Endothelial cell of umbilical vein (primary cell): ENCODE results near the gene CIB2. TPM values are rescaled to one million over a fixed set of nuclear protein-coding genes. Genes with fewer than 3 reads are reported as not detected.

Experiments
- BruUV-seq: library from RNA; stranded (reverse); fragments of 400-500 nt; replicated peaks from 2 replicates; lab custom pipeline; 2021; lab: Mats Ljungman, UMichigan
- CTCF ChIA-PET: fragments of 300-600, 350-600 bp; sonication (Branson Sonifier 250); formaldehyde crosslinking; loops from one replicate; lab custom pipeline; 2021; ENCODE audit warnings: antibody characterized with exemption, inconsistent platforms; lab: Charles Lee
- POLR2A ChIA-PET: fragments of 300-600, 350-600 bp; sonication (Branson Sonifier 250); formaldehyde crosslinking; loops from one replicate; lab custom pipeline; 2021; ENCODE audit warnings: antibody characterized with exemption, inconsistent platforms; lab: Charles Lee
- DNase-seq: peaks from one replicate; pipeline ENCODE4 v3.0.0-alpha.2; 2011; ENCODE audit warnings: low read depth, low spot score
- FAIRE-seq: peaks from 2 replicates; lab custom pipeline; 2011; peaks lifted over from hg19 to GRCh38; lab: Jason Lieb, UNC
- H2AFZ ChIP-seq: 2 replicates; pipeline ENCODE4 v1.6.0; 2012; ENCODE audit warnings: low read depth, low read length, control low read depth, inconsistent platforms
- H3K27ac ChIP-seq: 2 replicates; pipeline ENCODE4 v1.5.1; 2011; ENCODE audit warnings: low read depth, mild to moderate bottlenecking, control low read depth, low read length, moderate library complexity; ENCODE audit not compliant: insufficient read depth
- H3K27me3 ChIP-seq, 2 experiments: 2 replicates each; pipeline versions ENCODE4 v1.6.0 to v1.6.1; 2011; ENCODE audit warnings: low read length in 2 of 2, mixed read lengths in 1 of 2; ENCODE audit not compliant: control insufficient read depth in 2 of 2, insufficient read depth in 2 of 2
- H3K36me3 ChIP-seq, 2 experiments: 2 replicates in 1 of 2; 3 replicates in 1 of 2; pipeline ENCODE4 v1.5.1; 2011; ENCODE audit warnings: low read length in 2 of 2, mild to moderate bottlenecking in 1 of 2, moderate library complexity in 1 of 2; ENCODE audit not compliant: control insufficient read depth in 2 of 2, insufficient read depth in 2 of 2; ENCODE audit errors: extremely low read depth in 1 of 2
- H3K4me1 ChIP-seq: 3 replicates; pipeline ENCODE4 v1.5.1; 2011; ENCODE audit warnings: mild to moderate bottlenecking, low read length; ENCODE audit not compliant: control insufficient read depth, insufficient read depth; ENCODE audit errors: extremely low read depth
- H3K4me2 ChIP-seq: 2 replicates; pipeline ENCODE4 v1.6.1; 2011; ENCODE audit warnings: low read length, control low read depth, mixed read lengths; ENCODE audit not compliant: insufficient read depth
- H3K4me3 ChIP-seq, 3 experiments: fragments of 200-600 bp in 1 of 3; sonication (generic), shearing (Covaris generic) in 1 of 3; replicated peaks in 1 of 3; 2 replicates each; pipeline ENCODE4 v1.5.1; 2011 to 2016; ENCODE audit warnings: control low read depth in 3 of 3, low read length in 3 of 3, mild to moderate bottlenecking in 2 of 3, inconsistent platforms in 1 of 3, low read depth in 1 of 3, moderate library complexity in 1 of 3; ENCODE audit not compliant: insufficient read depth in 1 of 3
- H3K79me2 ChIP-seq: 2 replicates; pipeline ENCODE4 v1.6.0; 2012; ENCODE audit warnings: low read length, inconsistent platforms; ENCODE audit not compliant: control insufficient read depth, insufficient read depth
- H3K9ac ChIP-seq: replicated peaks from 2 replicates; pipeline ENCODE3; 2011; ENCODE audit warnings: low read length, control low read depth; ENCODE audit not compliant: insufficient read depth; ENCODE audit errors: extremely low read depth
- H3K9me1 ChIP-seq: replicated peaks from 3 replicates; pipeline ENCODE4 v1.6.0; 2011; ENCODE audit warnings: mild to moderate bottlenecking, low read length; ENCODE audit not compliant: control insufficient read depth, insufficient read depth; ENCODE audit errors: extremely low read depth
- H3K9me3 ChIP-seq: replicated peaks from 2 replicates; pipeline ENCODE4 v1.5.1; 2012; ENCODE audit warnings: low read length, inconsistent platforms; ENCODE audit not compliant: control insufficient read depth, insufficient read depth
- H4K20me1 ChIP-seq: replicated peaks from 2 replicates; pipeline ENCODE3; 2011; ENCODE audit warnings: mild to moderate bottlenecking, low read length; ENCODE audit not compliant: control insufficient read depth, insufficient read depth; ENCODE audit errors: extremely low read depth
- EZH2 ChIP-seq: IDR thresholded peaks from 2 replicates; pipeline ENCODE4 v1.6.1; 2012; ENCODE audit warnings: borderline replicate concordance, low read depth, mild to moderate bottlenecking, moderate library complexity, low read length, inconsistent platforms; ENCODE audit not compliant: severe bottlenecking
- FOS ChIP-seq: IDR thresholded peaks from 2 replicates; pipeline ENCODE4 v1.6.1; 2011; ENCODE audit warnings: mild to moderate bottlenecking, low read length, moderate library complexity, borderline replicate concordance; ENCODE audit not compliant: insufficient read depth
- GATA2 ChIP-seq: IDR thresholded peaks from 2 replicates; pipeline ENCODE4 v1.7.0; 2011; ENCODE audit warnings: low read depth, mild to moderate bottlenecking, moderate library complexity, mixed read lengths, low read length; ENCODE audit not compliant: insufficient read length, insufficient read depth
- JUN ChIP-seq: IDR thresholded peaks from 2 replicates; pipeline ENCODE4 v1.6.1; 2011; ENCODE audit warnings: borderline replicate concordance, low read depth; ENCODE audit not compliant: insufficient read length, insufficient read depth
- MYC ChIP-seq: IDR thresholded peaks from one replicate; pipeline ENCODE4 v1.6.1; 2011; ENCODE audit warnings: mild to moderate bottlenecking, low read depth, low read length
- POLR2A ChIP-seq: IDR thresholded peaks from 2 replicates; pipeline ENCODE4 v1.6.1; 2012; ENCODE audit warnings: low read depth, mild to moderate bottlenecking, control low read depth, low read length
- POLR2AphosphoS5 ChIP-seq: IDR thresholded peaks from 2 replicates; pipeline ENCODE4 v1.6.1; 2012; ENCODE audit warnings: low read depth, mild to moderate bottlenecking, control low read depth, low read length, moderate library complexity; ENCODE audit not compliant: insufficient read depth
- dilution Hi-C: fragments of 300-500 bp; cut with MboI; formaldehyde crosslinking; loops from one replicate; pipeline ENCODE4 v1.15.0; 2019; ENCODE audit warnings: low sequenced_read_pairs; ENCODE audit not compliant: extremely low pct_ligation_motif_present
- intact Hi-C: fragments of 100-400 bp; cut with micrococcal nuclease; formaldehyde crosslinking; loops from one replicate; pipeline ENCODE4 v1.10.0; 2022
- polyA plus RNA-seq, 4 experiments: library from polyadenylated mRNA; depleted of rRNA in 3 of 4; stranded (reverse) in 3 of 4; unstranded in 1 of 4; fragments of >200 nt; gene quantifications; 2 replicates each; pipeline versions ENCODE4 v1.2.1 to v1.2.3, GENCODE V29; 2011 to 2012; ENCODE audit warnings: missing spikeins in 1 of 4
- total RNA-seq: library from RNA; stranded (reverse); gene quantifications from 2 replicates; pipeline ENCODE4 v1.2.3, GENCODE V29; 2021
- TF ChIP-seq, protein P1 (sequence below): IDR thresholded peaks from 2 replicates; pipeline ENCODE4 v1.6.1; 2011; ENCODE audit not compliant: insufficient read depth, insufficient read length
- TF ChIP-seq, protein P2 (sequence below), 2 donors: IDR thresholded peaks; 1 replicate in 1 of 2; 2 replicates in 1 of 2; pipeline ENCODE4 v1.5.1; 2011; ENCODE audit warnings: low read length in 2 of 2, mild to moderate bottlenecking in 2 of 2, moderate library complexity in 2 of 2, control low read depth in 1 of 2, inconsistent platforms in 1 of 2, low read depth in 1 of 2; ENCODE audit not compliant: insufficient read depth in 1 of 2; ENCODE audit errors: extremely low read depth in 1 of 2

The CIB2 gene
- total and polyA plus RNA-seq, 2 donors (not counting 3 experiments of a cell fraction or from before 2014, with no cell fraction given) = 4.0 to 7.7 TPM

DNA sequence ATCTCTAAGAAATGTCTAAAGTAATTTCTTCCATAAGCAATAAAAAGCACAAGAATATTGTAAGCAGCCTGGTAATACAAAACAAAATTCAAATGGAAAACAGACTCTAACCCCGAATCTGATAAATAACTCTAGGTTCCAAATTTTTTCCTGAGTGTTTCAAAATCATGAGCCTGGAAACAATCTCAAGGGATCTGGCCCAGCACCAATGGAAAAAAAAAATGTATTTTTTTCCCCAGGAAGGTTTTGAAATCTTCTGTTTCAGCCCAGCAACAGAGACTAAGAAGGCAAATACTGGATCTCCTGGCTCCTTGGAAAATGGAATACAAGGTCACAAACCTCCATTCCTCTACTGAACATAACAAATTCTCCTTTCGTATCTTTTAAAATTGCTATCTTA is 66.7 kb downstream of the CIB2 start:
- Histone ChIP-seq H3K9me3 (no peaks in the 10 kb centered on the region), H3K4me1 (peaks cover 55% of the 10 kb centered on the region), H3K36me3 (no peaks in the 10 kb centered on the region), H3K27ac (no peak overlapping the region), H3K4me2 (no peak overlapping the region), H2AFZ (no peak overlapping the region), H3K27me3 (no peaks in the 10 kb centered on the region), H3K9me1 (no peaks in the 10 kb centered on the region), H3K4me3 (no peak overlapping the region), H4K20me1 (no peaks in the 10 kb centered on the region), H3K79me2 (peaks cover 80% of the 10 kb centered on the region), H3K9ac (no peak overlapping the region)
- ChIA-PET CTCF (no interaction called here), POLR2A (no interaction called here)
- intact Hi-C loops = loop anchor here (2.0 kb wide), 1 partner anchor 14 kb away; no protein-coding TSS in a partner anchor
- DNase-seq (no peak), FAIRE-seq (no peak)
- no TSS peak for BruUV-seq
- TF ChIP-seq, protein P1, sequence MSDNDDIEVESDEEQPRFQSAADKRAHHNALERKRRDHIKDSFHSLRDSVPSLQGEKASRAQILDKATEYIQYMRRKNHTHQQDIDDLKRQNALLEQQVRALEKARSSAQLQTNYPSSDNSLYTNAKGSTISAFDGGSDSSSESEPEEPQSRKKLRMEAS = no peak
- no peak for TF ChIP-seq FOS
- TF ChIP-seq JUN = no peak
- TF ChIP-seq, protein P2, sequence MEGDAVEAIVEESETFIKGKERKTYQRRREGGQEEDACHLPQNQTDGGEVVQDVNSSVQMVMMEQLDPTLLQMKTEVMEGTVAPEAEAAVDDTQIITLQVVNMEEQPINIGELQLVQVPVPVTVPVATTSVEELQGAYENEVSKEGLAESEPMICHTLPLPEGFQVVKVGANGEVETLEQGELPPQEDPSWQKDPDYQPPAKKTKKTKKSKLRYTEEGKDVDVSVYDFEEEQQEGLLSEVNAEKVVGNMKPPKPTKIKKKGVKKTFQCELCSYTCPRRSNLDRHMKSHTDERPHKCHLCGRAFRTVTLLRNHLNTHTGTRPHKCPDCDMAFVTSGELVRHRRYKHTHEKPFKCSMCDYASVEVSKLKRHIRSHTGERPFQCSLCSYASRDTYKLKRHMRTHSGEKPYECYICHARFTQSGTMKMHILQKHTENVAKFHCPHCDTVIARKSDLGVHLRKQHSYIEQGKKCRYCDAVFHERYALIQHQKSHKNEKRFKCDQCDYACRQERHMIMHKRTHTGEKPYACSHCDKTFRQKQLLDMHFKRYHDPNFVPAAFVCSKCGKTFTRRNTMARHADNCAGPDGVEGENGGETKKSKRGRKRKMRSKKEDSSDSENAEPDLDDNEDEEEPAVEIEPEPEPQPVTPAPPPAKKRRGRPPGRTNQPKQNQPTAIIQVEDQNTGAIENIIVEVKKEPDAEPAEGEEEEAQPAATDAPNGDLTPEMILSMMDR (IDR thresholded peaks at IDR 0.05; ENCODE audit: extremely low read depth in 1 of 2, insufficient read depth in 1 of 2, low read depth in 1 of 2, low read length in 2 of 2) = no peak
- TF ChIP-seq POLR2A = no peak
- TF ChIP-seq GATA2 = no peak
- no peak for TF ChIP-seq POLR2AphosphoS5
- TF ChIP-seq MYC = no peak
- no peak for TF ChIP-seq EZH2
- dilution Hi-C loops = no loop called here
